GM23338 (cell line): ENCODE data around the gene BICC1. TPM values are rescaled to one million over a fixed set of nuclear protein-coding genes. Genes with fewer than 3 reads are reported as not detected.
A peak's percentile ranks its signal among the peaks of the same experiment; 100 is the strongest.

Source experiments
- ATAC-seq: fragments of 200-7000 bp; cut with Tn5 transposase; 3 replicates; pipeline ENCODE4 v1.9.1; 2020
- DNase-seq: peaks from one replicate; pipeline ENCODE4 v3.0.0-alpha.2; 2015; ENCODE audit warnings: low spot score
- H2AFZ ChIP-seq: fragments of 200-600 bp; sonication (generic); 2 replicates; pipeline ENCODE4 v1.8.0; 2016; ENCODE audit warnings: antibody characterized with exemption, mild to moderate bottlenecking, moderate library complexity
- H3F3A ChIP-seq: fragments of 200-600 bp; sonication (generic); replicated peaks from 2 replicates; pipeline ENCODE4 v1.8.0; 2017; ENCODE audit warnings: antibody characterized with exemption, mixed run types, low read depth
- H3K27ac ChIP-seq: fragments of 200-600 bp; sonication (generic); 2 replicates; pipeline ENCODE4 v1.6.1; 2016; ENCODE audit warnings: low read depth
- H3K27me3 ChIP-seq: fragments of 200-600 bp; sonication (generic); 2 replicates; pipeline ENCODE4 v1.8.0; 2016; ENCODE audit warnings: mild to moderate bottlenecking, mixed run types, moderate library complexity; ENCODE audit not compliant: insufficient read depth
- H3K36me3 ChIP-seq: fragments of 200-600 bp; sonication (generic); 2 replicates; pipeline ENCODE4 v1.8.0; 2016; ENCODE audit warnings: mild to moderate bottlenecking; ENCODE audit not compliant: insufficient read depth
- H3K4me1 ChIP-seq: fragments of 200-600 bp; sonication (generic); 2 replicates; pipeline ENCODE4 v1.8.0; 2016; ENCODE audit warnings: mild to moderate bottlenecking, moderate library complexity; ENCODE audit not compliant: insufficient read depth
- H3K4me2 ChIP-seq: fragments of 200-600 bp; sonication (generic); 2 replicates; pipeline ENCODE4 v1.7.1; 2017; ENCODE audit warnings: mixed run types
- H3K4me3 ChIP-seq: fragments of 200-600 bp; sonication (generic); 2 replicates; pipeline ENCODE4 v1.6.1; 2016; ENCODE audit warnings: mixed run types
- H3K79me2 ChIP-seq: fragments of 200-600 bp; sonication (generic); replicated peaks from 2 replicates; pipeline ENCODE4 v1.8.0; 2017; ENCODE audit warnings: mild to moderate bottlenecking; ENCODE audit not compliant: insufficient read depth
- H3K9me2 ChIP-seq: fragments of 200-600 bp; sonication (generic); 2 replicates; pipeline ENCODE4 v1.8.0; 2017; ENCODE audit not compliant: insufficient read depth
- H4K20me1 ChIP-seq: fragments of 200-600 bp; sonication (generic); replicated peaks from 2 replicates; pipeline ENCODE4 v1.8.0; 2017; ENCODE audit warnings: mild to moderate bottlenecking; ENCODE audit not compliant: insufficient read depth
- H3K27ac Mint-ChIP-seq: 2 replicates; pipeline ENCODE4 v1.8.0; 2020; ENCODE audit warnings: inconsistent platforms, mild to moderate bottlenecking, moderate library complexity, mixed read lengths
- H3K27me3 Mint-ChIP-seq: 3 replicates; pipeline ENCODE4 v1.8.0; 2022; ENCODE audit warnings: low read depth, mild to moderate bottlenecking, moderate library complexity, mixed read lengths, inconsistent platforms; ENCODE audit not compliant: insufficient read depth, poor library complexity
- H3K36me3 Mint-ChIP-seq: 3 replicates; pipeline ENCODE4 v1.8.0; 2021; ENCODE audit warnings: low read depth, mild to moderate bottlenecking, inconsistent platforms, moderate library complexity, mixed read lengths
- H3K4me1 Mint-ChIP-seq: 3 replicates; pipeline ENCODE4 v1.8.0; 2020; ENCODE audit warnings: mild to moderate bottlenecking, inconsistent platforms, mixed read lengths
- H3K4me3 Mint-ChIP-seq: 3 replicates; pipeline ENCODE4 v1.8.0; 2021; ENCODE audit warnings: moderate library complexity, mild to moderate bottlenecking, inconsistent platforms, mixed read lengths
- H3K9me3 Mint-ChIP-seq: 3 replicates; pipeline ENCODE4 v1.8.0; 2020; ENCODE audit warnings: moderate library complexity, mild to moderate bottlenecking, inconsistent platforms, mixed read lengths
- EZH2 ChIP-seq: fragments of 200-600 bp; sonication (generic); IDR thresholded peaks from one replicate; pipeline ENCODE4 v1.8.0; 2017; ENCODE audit warnings: antibody characterized with exemption, mild to moderate bottlenecking, low read depth; ENCODE audit not compliant: unreplicated experiment
- EZH2phosphoT487 ChIP-seq: fragments of 200-600 bp; sonication (generic); IDR thresholded peaks from one replicate; pipeline ENCODE4 v1.8.1; 2018; ENCODE audit warnings: antibody characterized with exemption; ENCODE audit not compliant: unreplicated experiment
- JUNB ChIP-seq: IDR thresholded peaks from one replicate; pipeline ENCODE4 v1.6.1; 2016; ENCODE audit warnings: antibody characterized with exemption; ENCODE audit not compliant: unreplicated experiment
- NANOG ChIP-seq: IDR thresholded peaks from 2 replicates; pipeline ENCODE4 v1.6.1; 2016; ENCODE audit warnings: antibody characterized with exemption, borderline replicate concordance
- POLR2AphosphoS5 ChIP-seq: IDR thresholded peaks from 2 replicates; pipeline ENCODE4 v1.6.1; 2016; ENCODE audit warnings: antibody characterized with exemption, low read depth
- REST ChIP-seq: IDR thresholded peaks from one replicate; pipeline ENCODE4 v1.6.1; 2018; ENCODE audit warnings: antibody characterized with exemption; ENCODE audit not compliant: unreplicated experiment
- STAT1 ChIP-seq: IDR thresholded peaks from one replicate; pipeline ENCODE4 v1.6.1; 2016; ENCODE audit warnings: antibody characterized with exemption; ENCODE audit not compliant: unreplicated experiment
- ZNF114 ChIP-seq: fragments of 250-450 bp; sonication (Bioruptor Pico); IDR thresholded peaks from 2 replicates; pipeline ENCODE4 v1.5.0; 2020; ENCODE audit warnings: mild to moderate bottlenecking, moderate library complexity
- polyA plus RNA-seq: library from polyadenylated mRNA; unstranded; fragments of >200 nt; fragmentation: Nextera tagmentation; extraction: Ambion mirVana; gene quantifications from 2 replicates; pipeline ENCODE4 v1.2.1, GENCODE V29; 2016
- total RNA-seq: library from RNA; depleted of rRNA; stranded (reverse); fragments of >200 nt; shearing (Covaris generic); gene quantifications from 2 replicates; pipeline ENCODE4 v1.2.3, GENCODE V29; 2014
- TF ChIP-seq, protein P1 (sequence below): fragments of 250-450 bp; sonication (Bioruptor Pico); IDR thresholded peaks from 2 replicates; pipeline ENCODE4 v1.5.0; 2020; ENCODE audit warnings: mild to moderate bottlenecking, moderate library complexity
- TF ChIP-seq, protein P2 (sequence below), 2 experiments: fragments of 200-600 bp in 1 of 2; sonication (generic) in 1 of 2; conservative IDR thresholded peaks; 2 replicates each; pipeline versions ENCODE4 v1.5.1 to v1.6.1; 2016 to 2017; ENCODE audit warnings: antibody characterized with exemption in 2 of 2, low read depth in 2 of 2, mild to moderate bottlenecking in 2 of 2, moderate library complexity in 1 of 2

Gene BICC1
- total and polyA plus RNA-seq, 2 experiments from 2014 or later: 1.3 to 2.2 TPM

DNA sequence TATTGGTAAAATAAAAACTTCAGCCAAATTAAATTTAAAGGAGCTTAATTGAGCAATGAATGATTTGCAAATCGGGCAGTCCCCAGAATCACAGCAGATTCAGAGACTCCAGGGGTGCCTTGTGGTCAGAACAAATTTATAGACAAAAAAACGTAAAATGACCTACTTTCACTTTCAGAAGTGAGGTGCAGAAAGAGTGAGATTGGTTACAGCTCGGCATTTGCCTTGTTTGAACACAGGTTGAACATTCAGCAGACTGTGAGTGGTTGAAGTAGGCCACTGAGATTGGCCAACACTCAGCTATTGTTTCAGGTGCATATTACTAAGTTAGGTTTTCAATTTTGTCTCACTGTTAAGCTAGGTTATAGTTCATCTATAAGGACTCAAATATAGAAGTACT is 153.4 kb downstream of the BICC1 start:
- ATAC-seq (no peak), DNase-seq (no peak)
- Mint-ChIP-seq H3K27ac (no peak overlapping the region), H3K27me3 (no peaks in the 10 kb centered on the region), H3K4me3 (no peak overlapping the region), H3K36me3 (peaks cover 27% of the 10 kb centered on the region), H3K4me1 (peaks cover 26% of the 10 kb centered on the region), H3K9me3 (peaks cover 29% of the 10 kb centered on the region)
- peaks cover 22% of the 10 kb centered on the region for H3K4me1 ChIP-seq
- TF ChIP-seq, protein P1, sequence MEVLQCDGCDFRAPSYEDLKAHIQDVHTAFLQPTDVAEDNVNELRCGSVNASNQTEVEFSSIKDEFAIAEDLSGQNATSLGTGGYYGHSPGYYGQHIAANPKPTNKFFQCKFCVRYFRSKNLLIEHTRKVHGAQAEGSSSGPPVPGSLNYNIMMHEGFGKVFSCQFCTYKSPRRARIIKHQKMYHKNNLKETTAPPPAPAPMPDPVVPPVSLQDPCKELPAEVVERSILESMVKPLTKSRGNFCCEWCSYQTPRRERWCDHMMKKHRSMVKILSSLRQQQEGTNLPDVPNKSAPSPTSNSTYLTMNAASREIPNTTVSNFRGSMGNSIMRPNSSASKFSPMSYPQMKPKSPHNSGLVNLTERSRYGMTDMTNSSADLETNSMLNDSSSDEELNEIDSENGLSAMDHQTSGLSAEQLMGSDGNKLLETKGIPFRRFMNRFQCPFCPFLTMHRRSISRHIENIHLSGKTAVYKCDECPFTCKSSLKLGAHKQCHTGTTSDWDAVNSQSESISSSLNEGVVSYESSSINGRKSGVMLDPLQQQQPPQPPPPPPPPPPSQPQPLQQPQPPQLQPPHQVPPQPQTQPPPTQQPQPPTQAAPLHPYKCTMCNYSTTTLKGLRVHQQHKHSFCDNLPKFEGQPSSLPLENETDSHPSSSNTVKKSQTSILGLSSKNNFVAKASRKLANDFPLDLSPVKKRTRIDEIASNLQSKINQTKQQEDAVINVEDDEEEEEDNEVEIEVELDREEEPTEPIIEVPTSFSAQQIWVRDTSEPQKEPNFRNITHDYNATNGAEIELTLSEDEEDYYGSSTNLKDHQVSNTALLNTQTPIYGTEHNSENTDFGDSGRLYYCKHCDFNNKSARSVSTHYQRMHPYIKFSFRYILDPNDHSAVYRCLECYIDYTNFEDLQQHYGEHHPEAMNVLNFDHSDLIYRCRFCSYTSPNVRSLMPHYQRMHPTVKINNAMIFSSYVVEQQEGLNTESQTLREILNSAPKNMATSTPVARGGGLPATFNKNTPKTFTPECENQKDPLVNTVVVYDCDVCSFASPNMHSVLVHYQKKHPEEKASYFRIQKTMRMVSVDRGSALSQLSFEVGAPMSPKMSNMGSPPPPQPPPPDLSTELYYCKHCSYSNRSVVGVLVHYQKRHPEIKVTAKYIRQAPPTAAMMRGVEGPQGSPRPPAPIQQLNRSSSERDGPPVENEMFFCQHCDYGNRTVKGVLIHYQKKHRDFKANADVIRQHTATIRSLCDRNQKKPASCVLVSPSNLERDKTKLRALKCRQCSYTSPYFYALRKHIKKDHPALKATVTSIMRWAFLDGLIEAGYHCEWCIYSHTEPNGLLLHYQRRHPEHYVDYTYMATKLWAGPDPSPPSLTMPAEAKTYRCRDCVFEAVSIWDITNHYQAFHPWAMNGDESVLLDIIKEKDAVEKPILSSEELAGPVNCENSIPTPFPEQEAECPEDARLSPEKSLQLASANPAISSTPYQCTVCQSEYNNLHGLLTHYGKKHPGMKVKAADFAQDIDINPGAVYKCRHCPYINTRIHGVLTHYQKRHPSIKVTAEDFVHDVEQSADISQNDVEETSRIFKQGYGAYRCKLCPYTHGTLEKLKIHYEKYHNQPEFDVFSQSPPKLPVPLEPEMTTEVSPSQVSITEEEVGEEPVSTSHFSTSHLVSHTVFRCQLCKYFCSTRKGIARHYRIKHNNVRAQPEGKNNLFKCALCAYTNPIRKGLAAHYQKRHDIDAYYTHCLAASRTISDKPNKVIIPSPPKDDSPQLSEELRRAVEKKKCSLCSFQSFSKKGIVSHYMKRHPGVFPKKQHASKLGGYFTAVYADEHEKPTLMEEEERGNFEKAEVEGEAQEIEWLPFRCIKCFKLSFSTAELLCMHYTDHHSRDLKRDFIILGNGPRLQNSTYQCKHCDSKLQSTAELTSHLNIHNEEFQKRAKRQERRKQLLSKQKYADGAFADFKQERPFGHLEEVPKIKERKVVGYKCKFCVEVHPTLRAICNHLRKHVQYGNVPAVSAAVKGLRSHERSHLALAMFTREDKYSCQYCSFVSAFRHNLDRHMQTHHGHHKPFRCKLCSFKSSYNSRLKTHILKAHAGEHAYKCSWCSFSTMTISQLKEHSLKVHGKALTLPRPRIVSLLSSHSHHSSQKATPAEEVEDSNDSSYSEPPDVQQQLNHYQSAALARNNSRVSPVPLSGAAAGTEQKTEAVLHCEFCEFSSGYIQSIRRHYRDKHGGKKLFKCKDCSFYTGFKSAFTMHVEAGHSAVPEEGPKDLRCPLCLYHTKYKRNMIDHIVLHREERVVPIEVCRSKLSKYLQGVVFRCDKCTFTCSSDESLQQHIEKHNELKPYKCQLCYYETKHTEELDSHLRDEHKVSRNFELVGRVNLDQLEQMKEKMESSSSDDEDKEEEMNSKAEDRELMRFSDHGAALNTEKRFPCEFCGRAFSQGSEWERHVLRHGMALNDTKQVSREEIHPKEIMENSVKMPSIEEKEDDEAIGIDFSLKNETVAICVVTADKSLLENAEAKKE (CRISPR knock-in tag): no peak
- TF ChIP-seq ZNF114 (CRISPR knock-in tag): no peak
- H3K27me3 ChIP-seq: no peaks in the 10 kb centered on the region
- H3K27ac ChIP-seq: no peak overlapping the region
- no peaks in the 10 kb centered on the region for H3K79me2 ChIP-seq
- H3K9me2 ChIP-seq: no peaks in the 10 kb centered on the region
- no peak overlapping the region; the same call in 1 of the 2 replicates for H2AFZ ChIP-seq
- 0 out of 2 replicates have a peak, but pooled peaks cover 6% of the 10 kb centered on the region for H3K36me3 ChIP-seq
- H4K20me1 ChIP-seq: no peaks in the 10 kb centered on the region
- H3F3A ChIP-seq: no peaks in the 10 kb centered on the region
- H3K4me2 ChIP-seq: peak overlapping the region; percentile 36
- no peak overlapping the region for H3K4me3 ChIP-seq

- peak; percentile 64 for ATAC-seq
- Histone ChIP-seq H3K27ac (peak overlapping the region; percentile 28), H3K79me2 (no peaks in the 10 kb centered on the region), H3K27me3 (no peaks in the 10 kb centered on the region), H3K4me3 (no peak overlapping the region), H3K4me1 (peaks cover 22% of the 10 kb centered on the region), H4K20me1 (no peaks in the 10 kb centered on the region), H3K36me3 (0 out of 2 replicates have a peak, but pooled peaks cover 6% of the 10 kb centered on the region), H3K9me2 (no peaks in the 10 kb centered on the region), H3F3A (no peaks in the 10 kb centered on the region), H2AFZ (no peak overlapping the region), H3K4me2 (peak overlapping the region; percentile 2; the same call in 1 of the 2 replicates)
- H3K9me3 Mint-ChIP-seq: peaks cover 29% of the 10 kb centered on the region
- H3K4me3 Mint-ChIP-seq: no peak overlapping the region
- DNase-seq: peak; percentile 38
- H3K27me3 Mint-ChIP-seq: peaks cover 3% of the 10 kb centered on the region
- H3K4me1 Mint-ChIP-seq: peaks cover 26% of the 10 kb centered on the region
- peaks cover 27% of the 10 kb centered on the region for H3K36me3 Mint-ChIP-seq
- H3K27ac Mint-ChIP-seq: peak overlapping the region; percentile 77; the same call in 1 of the 2 replicates
- TF ChIP-seq EZH2 (no peak), JUNB (no peak), ZNF114 (CRISPR knock-in tag) (no peak), POLR2AphosphoS5 (no peak), STAT1 (no peak), EZH2phosphoT487 (no peak), REST (no peak), NANOG (no peak)
- TF ChIP-seq, protein P2, sequence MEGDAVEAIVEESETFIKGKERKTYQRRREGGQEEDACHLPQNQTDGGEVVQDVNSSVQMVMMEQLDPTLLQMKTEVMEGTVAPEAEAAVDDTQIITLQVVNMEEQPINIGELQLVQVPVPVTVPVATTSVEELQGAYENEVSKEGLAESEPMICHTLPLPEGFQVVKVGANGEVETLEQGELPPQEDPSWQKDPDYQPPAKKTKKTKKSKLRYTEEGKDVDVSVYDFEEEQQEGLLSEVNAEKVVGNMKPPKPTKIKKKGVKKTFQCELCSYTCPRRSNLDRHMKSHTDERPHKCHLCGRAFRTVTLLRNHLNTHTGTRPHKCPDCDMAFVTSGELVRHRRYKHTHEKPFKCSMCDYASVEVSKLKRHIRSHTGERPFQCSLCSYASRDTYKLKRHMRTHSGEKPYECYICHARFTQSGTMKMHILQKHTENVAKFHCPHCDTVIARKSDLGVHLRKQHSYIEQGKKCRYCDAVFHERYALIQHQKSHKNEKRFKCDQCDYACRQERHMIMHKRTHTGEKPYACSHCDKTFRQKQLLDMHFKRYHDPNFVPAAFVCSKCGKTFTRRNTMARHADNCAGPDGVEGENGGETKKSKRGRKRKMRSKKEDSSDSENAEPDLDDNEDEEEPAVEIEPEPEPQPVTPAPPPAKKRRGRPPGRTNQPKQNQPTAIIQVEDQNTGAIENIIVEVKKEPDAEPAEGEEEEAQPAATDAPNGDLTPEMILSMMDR (conservative IDR thresholded peaks at IDR 0.05; ENCODE audit: low read depth in 2 of 2): no peak
Observed at GRCh38 chr10:58667658-58668310, 155.1 kb downstream of the BICC1 start.
